ENCODE data around the gene ARMC9. TPM values are rescaled to one million over a fixed set of nuclear protein-coding genes. Genes with fewer than 3 reads are reported as not detected.

ARMC9 gene
- total and polyA plus RNA-seq, 2 of the 13 experiments (the other 11 are each of a cell fraction or from before 2014, with no cell fraction given) = 9.1 to 12.8 TPM

DNA sequence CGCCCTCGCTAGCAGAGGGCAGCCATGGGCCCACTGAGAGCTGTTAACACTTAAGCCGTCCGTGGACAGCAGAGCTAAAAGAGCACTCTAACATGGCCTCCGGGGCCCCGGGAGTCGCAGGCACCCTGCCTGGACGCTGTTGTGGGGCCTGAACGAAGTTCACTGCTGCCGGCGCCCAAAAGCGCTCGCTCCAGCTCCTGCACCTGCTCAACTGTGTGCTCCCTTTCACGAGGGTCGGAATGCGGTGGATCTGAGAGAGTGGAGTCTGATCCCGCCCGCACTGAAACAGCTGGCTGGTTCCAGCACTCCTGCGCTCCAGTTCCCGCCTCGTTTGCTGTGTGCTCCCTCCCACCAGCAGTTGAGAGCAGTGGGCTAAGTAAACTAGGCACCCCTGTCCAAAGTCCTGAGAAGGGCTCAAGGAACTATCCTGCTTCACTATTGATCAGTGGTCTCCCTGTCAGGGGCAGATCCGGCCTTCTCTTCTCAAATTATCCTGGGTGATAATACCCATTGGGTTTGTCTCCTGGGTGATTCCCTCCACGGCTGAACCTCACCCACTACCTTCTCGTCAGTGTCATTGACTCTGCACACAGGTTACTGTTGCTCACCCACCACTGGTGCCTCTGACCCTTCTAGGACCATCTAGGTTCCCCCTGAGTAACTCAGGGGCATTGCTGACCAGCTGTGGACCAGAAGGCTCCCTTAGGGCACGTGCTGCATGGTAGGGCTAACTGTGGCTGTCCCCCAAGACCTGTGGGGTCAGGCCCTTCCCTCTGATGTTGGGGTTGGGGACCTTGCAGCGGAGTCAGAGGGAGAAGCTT lies 220.6 kb downstream of the ARMC9 start (continued):
- TF ChIP-seq, protein P1, sequence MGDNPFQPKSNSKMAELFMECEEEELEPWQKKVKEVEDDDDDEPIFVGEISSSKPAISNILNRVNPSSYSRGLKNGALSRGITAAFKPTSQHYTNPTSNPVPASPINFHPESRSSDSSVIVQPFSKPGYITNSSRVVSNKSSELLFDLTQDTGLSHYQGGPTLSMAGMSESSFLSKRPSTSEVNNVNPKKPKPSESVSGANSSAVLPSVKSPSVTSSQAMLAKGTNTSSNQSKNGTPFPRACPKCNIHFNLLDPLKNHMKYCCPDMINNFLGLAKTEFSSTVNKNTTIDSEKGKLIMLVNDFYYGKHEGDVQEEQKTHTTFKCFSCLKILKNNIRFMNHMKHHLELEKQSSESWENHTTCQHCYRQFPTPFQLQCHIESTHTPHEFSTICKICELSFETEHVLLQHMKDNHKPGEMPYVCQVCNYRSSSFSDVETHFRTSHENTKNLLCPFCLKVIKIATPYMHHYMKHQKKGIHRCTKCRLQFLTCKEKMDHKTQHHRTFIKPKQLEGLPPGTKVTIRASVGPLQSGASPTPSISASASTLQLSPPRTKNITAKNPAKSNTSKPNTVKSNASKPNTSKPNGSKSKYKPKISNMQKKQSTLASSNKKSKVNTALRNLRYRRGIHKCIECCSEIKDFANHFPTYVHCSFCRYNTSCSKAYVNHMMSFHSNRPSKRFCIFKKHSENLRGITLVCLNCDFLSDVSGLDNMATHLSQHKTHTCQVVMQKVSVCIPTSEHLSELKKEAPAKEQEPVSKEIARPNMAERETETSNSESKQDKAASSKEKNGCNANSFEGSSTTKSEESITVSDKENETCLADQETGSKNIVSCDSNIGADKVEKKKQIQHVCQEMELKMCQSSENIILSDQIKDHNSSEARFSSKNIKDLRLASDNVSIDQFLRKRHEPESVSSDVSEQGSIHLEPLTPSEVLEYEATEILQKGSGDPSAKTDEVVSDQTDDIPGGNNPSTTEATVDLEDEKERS (CRISPR knock-in tag; IDR thresholded peaks at IDR 0.05) = no peak; the same call in 1 of the 2 replicates
- TF ChIP-seq ZNF678 (CRISPR knock-in tag; IDR thresholded peaks at IDR 0.05) = no peak
- no peak for TF ChIP-seq ZNF570 (CRISPR knock-in tag; IDR thresholded peaks at IDR 0.05; ENCODE audit: borderline replicate concordance)
- no peak for TF ChIP-seq ZNF724P (CRISPR knock-in tag; IDR thresholded peaks at IDR 0.05; ENCODE audit: borderline replicate concordance)
- no peak for TF ChIP-seq BCL6 (CRISPR knock-in tag; IDR thresholded peaks at IDR 0.05)
- TF ChIP-seq NFATC3 (CRISPR knock-in tag; IDR thresholded peaks at IDR 0.05) = no peak
- TF ChIP-seq, protein P2, sequence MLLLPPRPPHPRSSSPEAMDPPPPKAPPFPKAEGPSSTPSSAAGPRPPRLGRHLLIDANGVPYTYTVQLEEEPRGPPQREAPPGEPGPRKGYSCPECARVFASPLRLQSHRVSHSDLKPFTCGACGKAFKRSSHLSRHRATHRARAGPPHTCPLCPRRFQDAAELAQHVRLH (CRISPR knock-in tag; IDR thresholded peaks at IDR 0.05; ENCODE audit: borderline replicate concordance, low read depth) = no peak
- TF ChIP-seq ZNF703 (CRISPR knock-in tag; IDR thresholded peaks at IDR 0.05; ENCODE audit: borderline replicate concordance) = no peak
- TF ChIP-seq, protein P3, sequence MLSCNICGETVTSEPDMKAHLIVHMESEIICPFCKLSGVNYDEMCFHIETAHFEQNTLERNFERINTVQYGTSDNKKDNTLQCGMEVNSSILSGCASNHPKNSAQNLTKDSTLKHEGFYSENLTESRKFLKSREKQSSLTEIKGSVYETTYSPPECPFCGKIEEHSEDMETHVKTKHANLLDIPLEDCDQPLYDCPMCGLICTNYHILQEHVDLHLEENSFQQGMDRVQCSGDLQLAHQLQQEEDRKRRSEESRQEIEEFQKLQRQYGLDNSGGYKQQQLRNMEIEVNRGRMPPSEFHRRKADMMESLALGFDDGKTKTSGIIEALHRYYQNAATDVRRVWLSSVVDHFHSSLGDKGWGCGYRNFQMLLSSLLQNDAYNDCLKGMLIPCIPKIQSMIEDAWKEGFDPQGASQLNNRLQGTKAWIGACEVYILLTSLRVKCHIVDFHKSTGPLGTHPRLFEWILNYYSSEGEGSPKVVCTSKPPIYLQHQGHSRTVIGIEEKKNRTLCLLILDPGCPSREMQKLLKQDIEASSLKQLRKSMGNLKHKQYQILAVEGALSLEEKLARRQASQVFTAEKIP (CRISPR knock-in tag; IDR thresholded peaks at IDR 0.05; ENCODE audit: borderline replicate concordance) = no peak
- TF ChIP-seq ZNF772 (CRISPR knock-in tag; IDR thresholded peaks at IDR 0.05) = peak; percentile 44; the same call in 1 of the 2 replicates
- peak; percentile 87; the same call in 1 of the 2 replicates for TF ChIP-seq ZNF709 (CRISPR knock-in tag; IDR thresholded peaks at IDR 0.05)
- TF ChIP-seq, protein P4, sequence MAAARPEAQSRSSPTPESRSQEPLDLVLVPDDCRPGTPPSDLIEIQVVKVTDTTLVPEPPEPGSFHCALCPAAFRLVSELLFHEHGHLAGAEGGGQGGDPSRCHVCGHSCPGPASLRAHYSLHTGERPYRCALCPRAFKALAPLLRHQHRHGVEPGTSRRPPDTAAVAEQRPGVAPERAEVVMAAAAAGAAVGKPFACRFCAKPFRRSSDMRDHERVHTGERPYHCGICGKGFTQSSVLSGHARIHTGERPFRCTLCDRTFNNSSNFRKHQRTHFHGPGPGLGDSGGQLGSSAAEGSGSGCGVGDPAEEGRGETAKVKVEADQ (CRISPR knock-in tag; IDR thresholded peaks at IDR 0.05; ENCODE audit: borderline replicate concordance) = no peak
- no peak for TF ChIP-seq TCF7 (IDR thresholded peaks at IDR 0.05; ENCODE audit: low read depth)
- TF ChIP-seq ZNF788 (CRISPR knock-in tag; IDR thresholded peaks at IDR 0.05; ENCODE audit: borderline replicate concordance) = 0 out of 2 replicates have a peak, but pooled peaks have one; percentile 23
- peak; percentile 95 for TF ChIP-seq NCOA1 (CRISPR knock-in tag; IDR thresholded peaks at IDR 0.05)
- no peak for TF ChIP-seq ZNF577 (CRISPR knock-in tag; IDR thresholded peaks at IDR 0.05; ENCODE audit: borderline replicate concordance, low read depth)
- no peak for TF ChIP-seq SRSF9 (IDR thresholded peaks at IDR 0.05; ENCODE audit: borderline replicate concordance, insufficient read depth, low read depth, low read length, poor library complexity, severe bottlenecking)
- TF ChIP-seq, protein P5, sequence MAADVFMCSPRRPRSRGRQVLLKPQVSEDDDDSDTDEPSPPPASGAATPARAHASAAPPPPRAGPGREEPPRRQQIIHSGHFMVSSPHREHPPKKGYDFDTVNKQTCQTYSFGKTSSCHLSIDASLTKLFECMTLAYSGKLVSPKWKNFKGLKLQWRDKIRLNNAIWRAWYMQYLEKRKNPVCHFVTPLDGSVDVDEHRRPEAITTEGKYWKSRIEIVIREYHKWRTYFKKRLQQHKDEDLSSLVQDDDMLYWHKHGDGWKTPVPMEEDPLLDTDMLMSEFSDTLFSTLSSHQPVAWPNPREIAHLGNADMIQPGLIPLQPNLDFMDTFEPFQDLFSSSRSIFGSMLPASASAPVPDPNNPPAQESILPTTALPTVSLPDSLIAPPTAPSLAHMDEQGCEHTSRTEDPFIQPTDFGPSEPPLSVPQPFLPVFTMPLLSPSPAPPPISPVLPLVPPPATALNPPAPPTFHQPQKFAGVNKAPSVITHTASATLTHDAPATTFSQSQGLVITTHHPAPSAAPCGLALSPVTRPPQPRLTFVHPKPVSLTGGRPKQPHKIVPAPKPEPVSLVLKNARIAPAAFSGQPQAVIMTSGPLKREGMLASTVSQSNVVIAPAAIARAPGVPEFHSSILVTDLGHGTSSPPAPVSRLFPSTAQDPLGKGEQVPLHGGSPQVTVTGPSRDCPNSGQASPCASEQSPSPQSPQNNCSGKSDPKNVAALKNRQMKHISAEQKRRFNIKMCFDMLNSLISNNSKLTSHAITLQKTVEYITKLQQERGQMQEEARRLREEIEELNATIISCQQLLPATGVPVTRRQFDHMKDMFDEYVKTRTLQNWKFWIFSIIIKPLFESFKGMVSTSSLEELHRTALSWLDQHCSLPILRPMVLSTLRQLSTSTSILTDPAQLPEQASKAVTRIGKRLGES (CRISPR knock-in tag; IDR thresholded peaks at IDR 0.05; ENCODE audit: borderline replicate concordance) = no peak
- peak; percentile 79 for TF ChIP-seq YY1 (IDR thresholded peaks at IDR 0.05; ENCODE audit: insufficient read depth, insufficient replicate concordance, low read depth, low read length)

All from HepG2 (cell line).